ENCODE results near the gene CDT1.

- TF ChIP-seq EZH2 (IDR thresholded peaks at IDR 0.05; ENCODE audit: borderline replicate concordance) = no peak
- no peak for TF ChIP-seq CTCF (IDR thresholded peaks at IDR 0.05; ENCODE audit: poor library complexity)
These were observed 50.9 kb downstream of the CDT1 start for GRCh38 chr16:88854306-88855111.
